ENCODE data around the gene TAOK3. TPM values are rescaled to one million over a fixed set of nuclear protein-coding genes. Genes with fewer than 3 reads are reported as not detected.
"Not testable (repeated sequence)": the region's sequence is repeated elsewhere in the genome, so short reads cannot be mapped to it uniquely, and the experiment has no call there.

TAOK3 gene
- total and polyA plus RNA-seq, 2 donors (not counting 3 experiments of a cell fraction or from before 2014, with no cell fraction given) = 11.3 to 23.1 TPM

DNA sequence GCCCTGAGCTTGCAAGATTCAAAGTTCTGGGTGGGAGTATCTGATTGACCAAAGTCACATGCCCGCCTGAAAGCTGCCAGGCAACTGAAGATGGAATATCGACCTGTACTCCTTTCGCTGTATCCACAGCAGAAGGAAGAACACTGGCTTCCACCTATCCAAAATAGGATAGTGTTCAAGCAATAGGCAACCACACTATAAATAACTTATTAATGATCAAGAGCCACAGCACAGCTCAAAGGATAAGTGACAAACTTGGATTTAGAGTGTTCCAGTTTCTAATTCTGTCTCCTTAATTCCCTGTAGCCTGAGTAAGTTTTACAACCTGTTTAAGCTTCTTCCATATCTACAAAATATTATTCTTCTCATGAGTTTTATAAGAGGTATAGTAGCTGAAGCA is 89.9 kb downstream of the TAOK3 start:
- DNase-seq (ENCODE audit: low read depth, low spot score) (no peak), FAIRE-seq (no peak)
- no peak overlapping the region for H3K27ac ChIP-seq (ENCODE audit: insufficient read depth, low read depth, low read length)
- no TSS peak for BruUV-seq (replicated peaks)
- no peak overlapping the region for H3K9ac ChIP-seq (replicated peaks; ENCODE audit: extremely low read depth, insufficient read depth, low read length)
- no peaks in the 10 kb centered on the region for H4K20me1 ChIP-seq (replicated peaks; ENCODE audit: control insufficient read depth, extremely low read depth, insufficient read depth, low read length)
- TF ChIP-seq EZH2 (IDR thresholded peaks at IDR 0.05; ENCODE audit: borderline replicate concordance, low read depth, low read length, severe bottlenecking) = no peak
- intact Hi-C loops (cut with micrococcal nuclease) = no loop called here
- H3K9me3 ChIP-seq (replicated peaks; ENCODE audit: control insufficient read depth, insufficient read depth, low read length) = no peaks in the 10 kb centered on the region
- H3K4me3 ChIP-seq (replicated peaks in 1 of 3; ENCODE audit: insufficient read depth in 1 of 3, low read depth in 1 of 3, low read length in 3 of 3) = no peak overlapping the region
- H3K36me3 ChIP-seq (ENCODE audit: control insufficient read depth in 2 of 2, extremely low read depth in 1 of 2, insufficient read depth in 2 of 2, low read length in 2 of 2) = no peaks in the 10 kb centered on the region
- no peak overlapping the region for H3K4me2 ChIP-seq (ENCODE audit: insufficient read depth, low read length)
- ChIA-PET CTCF (interaction anchor here (1.0 to 1.2 kb wide), 2 partner anchors 93 to 100 kb away, joined by 3 read pairs; no protein-coding TSS in a partner anchor), POLR2A (no interaction called here)
- no peaks in the 10 kb centered on the region for H3K27me3 ChIP-seq (ENCODE audit: control insufficient read depth in 2 of 2, insufficient read depth in 2 of 2, low read length in 2 of 2)
- H2AFZ ChIP-seq (ENCODE audit: low read depth, low read length) = no peak overlapping the region
- dilution Hi-C loops (cut with MboI; ENCODE audit: extremely low pct_ligation_motif_present, low sequenced_read_pairs) = no loop called here
- H3K79me2 ChIP-seq (ENCODE audit: control insufficient read depth, insufficient read depth, low read length) = no peaks in the 10 kb centered on the region
- H3K9me1 ChIP-seq (replicated peaks; ENCODE audit: control insufficient read depth, extremely low read depth, insufficient read depth, low read length) = no peaks in the 10 kb centered on the region
- no peaks in the 10 kb centered on the region for H3K4me1 ChIP-seq (ENCODE audit: control insufficient read depth, extremely low read depth, insufficient read depth, low read length)

DNA sequence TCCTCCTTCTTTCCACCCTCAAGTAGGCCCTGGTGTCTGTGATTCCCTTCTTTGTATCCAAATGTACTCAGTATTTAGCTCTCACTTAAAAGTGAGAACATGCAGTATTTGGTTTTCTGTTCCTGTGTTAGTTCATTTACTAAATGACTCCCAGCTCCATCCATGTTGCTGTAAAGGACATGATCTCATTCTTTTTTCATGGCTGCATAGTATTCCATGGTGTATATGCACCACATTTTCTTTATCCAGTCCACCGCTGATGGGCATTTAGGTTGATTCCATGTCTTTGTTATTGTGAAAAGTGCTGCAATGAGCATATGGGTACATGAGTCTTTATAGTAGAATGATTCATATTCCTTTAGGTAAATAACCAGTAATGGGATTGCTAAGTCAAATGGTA is 94.4 kb downstream of the TAOK3 start:
- CTCF ChIA-PET; H2AFZ ChIP-seq (ENCODE audit: low read depth, low read length); H3K4me3 ChIP-seq (replicated peaks in 1 of 3; ENCODE audit: insufficient read depth in 1 of 3, low read depth in 1 of 3, low read length in 3 of 3); H3K4me1 ChIP-seq (ENCODE audit: control insufficient read depth, extremely low read depth, insufficient read depth, low read length); H3K9ac ChIP-seq (replicated peaks; ENCODE audit: extremely low read depth, insufficient read depth, low read length); intact Hi-C loops (cut with micrococcal nuclease); H3K36me3 ChIP-seq (ENCODE audit: control insufficient read depth in 2 of 2, extremely low read depth in 1 of 2, insufficient read depth in 2 of 2, low read length in 2 of 2); H3K9me1 ChIP-seq (replicated peaks; ENCODE audit: control insufficient read depth, extremely low read depth, insufficient read depth, low read length); DNase-seq (ENCODE audit: low read depth, low spot score); FAIRE-seq; H3K4me2 ChIP-seq (ENCODE audit: insufficient read depth, low read length); H3K79me2 ChIP-seq (ENCODE audit: control insufficient read depth, insufficient read depth, low read length); H3K27ac ChIP-seq (ENCODE audit: insufficient read depth, low read depth, low read length); BruUV-seq (replicated peaks); POLR2A ChIA-PET; H3K27me3 ChIP-seq (ENCODE audit: control insufficient read depth in 2 of 2, insufficient read depth in 2 of 2, low read length in 2 of 2); dilution Hi-C loops (cut with MboI; ENCODE audit: extremely low pct_ligation_motif_present, low sequenced_read_pairs); H4K20me1 ChIP-seq (replicated peaks; ENCODE audit: control insufficient read depth, extremely low read depth, insufficient read depth, low read length); H3K9me3 ChIP-seq (replicated peaks; ENCODE audit: control insufficient read depth, insufficient read depth, low read length): not testable (repeated sequence)

All from endothelial cell of umbilical vein (primary cell).